Smooth muscle cell (in vitro differentiated cells): ENCODE data around the gene AGMAT. TPM values are rescaled to one million over a fixed set of nuclear protein-coding genes. Genes with fewer than 3 reads are reported as not detected.

Source experiments
- DNase-seq: peaks from one replicate; lab custom pipeline; 2025; ENCODE audit not compliant: unreplicated experiment; lab: John Stamatoyannopoulos, UW
- H2AFZ ChIP-seq: fragments of 200-600 bp; sonication (generic); 2 replicates; pipeline ENCODE4 v1.6.0; 2016; ENCODE audit warnings: antibody characterized with exemption, low read depth, mild to moderate bottlenecking
- H3F3A ChIP-seq: fragments of 200-600 bp; sonication (generic); 2 replicates; pipeline ENCODE4 v1.6.0; 2017; ENCODE audit warnings: antibody characterized with exemption, low read depth
- H3K27ac ChIP-seq: fragments of 200-600 bp; sonication (generic); 2 replicates; pipeline ENCODE4 v1.5.1; 2016; ENCODE audit warnings: low read depth, mild to moderate bottlenecking
- H3K27me3 ChIP-seq: fragments of 200-600 bp; sonication (generic); 2 replicates; pipeline ENCODE4 v1.6.1; 2016; ENCODE audit warnings: low read depth, mild to moderate bottlenecking
- H3K36me3 ChIP-seq: fragments of 200-600 bp; sonication (generic); 2 replicates; pipeline ENCODE4 v1.5.1; 2016; ENCODE audit warnings: low read depth
- H3K4me1 ChIP-seq: fragments of 200-600 bp; sonication (generic); 2 replicates; pipeline ENCODE4 v1.5.1; 2016; ENCODE audit warnings: low read depth
- H3K4me2 ChIP-seq: fragments of 200-600 bp; sonication (generic); 2 replicates; pipeline ENCODE4 v1.6.0; 2016; ENCODE audit warnings: mild to moderate bottlenecking
- H3K4me3 ChIP-seq: fragments of 200-600 bp; sonication (generic); 2 replicates; pipeline ENCODE4 v1.5.1; 2016; ENCODE audit warnings: mild to moderate bottlenecking
- H3K79me2 ChIP-seq: fragments of 200-600 bp; sonication (generic); 2 replicates; pipeline ENCODE4 v1.6.0; 2016; ENCODE audit warnings: low read depth, mild to moderate bottlenecking
- H3K9ac ChIP-seq: fragments of 200-600 bp; sonication (generic); 2 replicates; pipeline ENCODE4 v1.6.0; 2016; ENCODE audit warnings: low read depth
- H3K9me3 ChIP-seq: fragments of 200-600 bp; sonication (generic); replicated peaks from 2 replicates; pipeline ENCODE4 v1.5.1; 2016; ENCODE audit warnings: low read depth
- H4K20me1 ChIP-seq: fragments of 200-600 bp; sonication (generic); 2 replicates; pipeline ENCODE4 v1.6.0; 2016; ENCODE audit warnings: low read depth
- WGBS: methylation state at CpG from one replicate; pipeline ENCODE4 v1.1.7; 2016; ENCODE audit warnings: low lambda C conversion rate; 5-methylcytosine and 5-hydroxymethylcytosine counted together
- polyA plus RNA-seq: library from polyadenylated mRNA; unstranded; fragments of >200 nt; fragmentation: Nextera tagmentation; extraction: Ambion mirVana; gene quantifications from 2 replicates; pipeline ENCODE4 v1.2.1, GENCODE V29; 2016
- total RNA-seq: library from RNA; depleted of rRNA; stranded (reverse); fragments of >200 nt; gene quantifications from 2 replicates; pipeline ENCODE4 v1.2.3, GENCODE V29; 2014
- TF ChIP-seq, protein P1 (sequence below): fragments of 200-600 bp; sonication (generic); IDR thresholded peaks from 2 replicates; pipeline ENCODE4 v1.5.1; 2017; ENCODE audit warnings: borderline replicate concordance, mild to moderate bottlenecking, antibody characterized with exemption; ENCODE audit not compliant: insufficient read depth, poor library complexity, severe bottlenecking

The AGMAT gene
- total and polyA plus RNA-seq, 2 experiments from 2014 or later = 0.04 to 0.56 TPM

GRCh38 chr1:15627343-15627988, 42.6 kb upstream of the AGMAT start:
- Histone ChIP-seq H3K4me2 (peak overlapping the region; percentile 20), H3K4me3 (no peak overlapping the region), H3K27me3 (no peaks in the 10 kb centered on the region), H3F3A (peaks cover 8% of the 10 kb centered on the region), H4K20me1 (peaks cover 70% of the 10 kb centered on the region), H3K27ac (peak overlapping the region; percentile 41), H3K9me3 (no peaks in the 10 kb centered on the region), H3K36me3 (no peaks in the 10 kb centered on the region), H3K9ac (no peak overlapping the region), H2AFZ (no peak overlapping the region), H3K79me2 (peaks cover 31% of the 10 kb centered on the region), H3K4me1 (no peaks in the 10 kb centered on the region)
- 24% methylated on average over 4 of the region's 4 CpGs for WGBS
- TF ChIP-seq, protein P1, sequence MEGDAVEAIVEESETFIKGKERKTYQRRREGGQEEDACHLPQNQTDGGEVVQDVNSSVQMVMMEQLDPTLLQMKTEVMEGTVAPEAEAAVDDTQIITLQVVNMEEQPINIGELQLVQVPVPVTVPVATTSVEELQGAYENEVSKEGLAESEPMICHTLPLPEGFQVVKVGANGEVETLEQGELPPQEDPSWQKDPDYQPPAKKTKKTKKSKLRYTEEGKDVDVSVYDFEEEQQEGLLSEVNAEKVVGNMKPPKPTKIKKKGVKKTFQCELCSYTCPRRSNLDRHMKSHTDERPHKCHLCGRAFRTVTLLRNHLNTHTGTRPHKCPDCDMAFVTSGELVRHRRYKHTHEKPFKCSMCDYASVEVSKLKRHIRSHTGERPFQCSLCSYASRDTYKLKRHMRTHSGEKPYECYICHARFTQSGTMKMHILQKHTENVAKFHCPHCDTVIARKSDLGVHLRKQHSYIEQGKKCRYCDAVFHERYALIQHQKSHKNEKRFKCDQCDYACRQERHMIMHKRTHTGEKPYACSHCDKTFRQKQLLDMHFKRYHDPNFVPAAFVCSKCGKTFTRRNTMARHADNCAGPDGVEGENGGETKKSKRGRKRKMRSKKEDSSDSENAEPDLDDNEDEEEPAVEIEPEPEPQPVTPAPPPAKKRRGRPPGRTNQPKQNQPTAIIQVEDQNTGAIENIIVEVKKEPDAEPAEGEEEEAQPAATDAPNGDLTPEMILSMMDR = no peak
- DNase-seq = no peak

DNA sequence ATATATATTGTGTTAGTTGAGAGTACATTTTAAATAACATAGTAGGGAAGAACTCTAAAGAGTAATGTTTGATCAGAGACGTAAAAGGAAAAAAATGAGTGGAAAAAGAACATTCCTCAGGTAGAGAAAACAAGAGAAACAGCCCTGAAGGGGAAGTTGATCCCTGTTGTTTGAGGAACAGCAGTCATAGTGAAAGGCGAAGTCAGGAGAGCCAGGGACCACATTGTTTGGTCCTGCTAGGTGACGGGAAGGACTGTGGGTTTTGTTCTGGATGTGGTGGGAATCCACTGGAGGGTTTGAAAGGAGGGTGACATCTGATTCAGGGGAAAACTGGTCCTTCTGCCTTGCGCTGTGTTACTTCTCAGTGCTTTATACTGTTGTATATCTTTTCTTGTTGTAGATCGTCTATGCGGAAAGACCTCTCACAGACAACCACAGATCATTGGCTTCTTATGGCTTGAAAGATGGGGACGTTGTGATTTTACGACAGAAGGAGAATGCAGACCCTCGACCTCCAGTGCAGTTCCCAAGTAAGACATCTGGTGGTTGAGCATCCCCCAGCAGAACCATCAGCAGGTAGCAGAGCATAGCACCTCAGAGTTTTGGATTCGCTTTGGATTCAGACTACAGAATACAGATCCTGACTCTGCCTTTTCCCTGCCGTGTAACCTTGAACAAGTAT, 41.6 kb upstream of the AGMAT start:
- Histone ChIP-seq H4K20me1 (peaks cover 79% of the 10 kb centered on the region), H3K9ac (no peak overlapping the region), H3K4me1 (no peaks in the 10 kb centered on the region), H3K79me2 (peaks cover 42% of the 10 kb centered on the region), H3K27me3 (no peaks in the 10 kb centered on the region), H3K4me2 (no peak overlapping the region), H3K27ac (no peak overlapping the region), H3K9me3 (no peaks in the 10 kb centered on the region), H3K36me3 (no peaks in the 10 kb centered on the region), H3F3A (peaks cover 8% of the 10 kb centered on the region), H3K4me3 (no peak overlapping the region), H2AFZ (no peak overlapping the region)
- TF ChIP-seq, protein P1 = no peak
- 83% methylated on average over 11 of the region's 11 CpGs for WGBS
- no peak for DNase-seq

DNA sequence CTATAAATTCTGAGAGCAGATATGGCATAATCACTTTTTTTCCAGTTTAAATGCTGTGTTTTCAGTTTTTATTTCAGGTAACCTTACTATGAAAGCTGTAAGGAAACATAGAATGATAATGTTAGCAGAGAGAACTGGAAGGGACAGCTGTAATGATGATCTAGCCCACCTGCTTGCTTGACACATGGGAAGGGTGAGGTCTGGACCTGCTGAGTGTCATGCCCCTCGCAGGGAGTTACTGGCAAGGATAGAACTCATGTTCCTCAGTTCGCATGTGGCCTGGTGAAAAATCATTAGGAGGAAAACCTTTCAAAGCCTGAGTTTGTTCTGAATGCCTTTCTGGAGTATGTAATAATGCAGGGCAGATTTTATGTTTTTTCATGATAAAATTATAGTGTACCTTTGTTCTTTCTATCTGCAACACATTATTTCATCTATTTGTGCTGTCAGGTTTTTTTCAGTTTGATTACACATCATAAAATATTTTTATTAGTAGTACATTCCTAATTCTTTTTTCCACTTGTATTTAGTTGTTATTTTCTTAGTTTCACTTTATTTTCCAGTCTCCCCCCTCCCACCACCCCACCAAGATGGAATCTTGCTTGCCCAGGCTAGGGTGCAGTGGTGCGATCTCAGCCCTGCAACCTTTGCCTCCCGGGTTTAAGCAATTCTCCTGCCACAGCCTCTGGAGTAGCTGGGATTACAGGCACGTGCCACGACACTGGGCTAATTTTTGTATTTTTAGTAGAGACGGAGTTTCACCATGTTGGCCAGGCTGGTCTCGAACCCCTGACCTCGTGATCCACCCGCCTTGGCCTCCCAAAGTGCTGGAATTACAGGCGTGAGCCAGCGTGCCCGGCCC, 40.4 kb upstream of the AGMAT start:
- 95% methylated on average over 13 of the region's 13 CpGs for WGBS
- peaks cover 89% of the 10 kb centered on the region for H4K20me1 ChIP-seq
- no peak overlapping the region for H3K4me2 ChIP-seq
- peaks cover 53% of the 10 kb centered on the region for H3K79me2 ChIP-seq
- peaks cover 8% of the 10 kb centered on the region for H3F3A ChIP-seq
- no peak overlapping the region for H2AFZ ChIP-seq
- peaks cover 4% of the 10 kb centered on the region for H3K4me1 ChIP-seq
- no peak for DNase-seq
- no peak overlapping the region for H3K9ac ChIP-seq
- TF ChIP-seq, protein P1 = no peak
- H3K27ac ChIP-seq = no peak overlapping the region
- no peaks in the 10 kb centered on the region for H3K36me3 ChIP-seq
- no peaks in the 10 kb centered on the region for H3K9me3 ChIP-seq
- H3K27me3 ChIP-seq = no peaks in the 10 kb centered on the region
- H3K4me3 ChIP-seq = no peak overlapping the region
